HG03135 (cell line): Measurements from ENCODE around the gene ALG9.
"Not testable (repeated sequence)": the region's sequence is repeated elsewhere in the genome, so short reads cannot be mapped to it uniquely, and the experiment has no call there.

ENCODE experiments used
- ATAC-seq: cut with Tn5 transposase; IDR thresholded peaks from one replicate; pipeline ENCODE4 v1.9.1; 2021; ENCODE audit warnings: mild to moderate bottlenecking, moderate library complexity; ENCODE audit not compliant: unreplicated experiment

Gene ALG9

GRCh38 chr11:111798279-111798678 is 73.1 kb downstream of the ALG9 start:
- no peak for ATAC-seq

GRCh38 chr11:111797145-111797581 is 74.2 kb downstream of the ALG9 start:
- ATAC-seq: peak; percentile 57

GRCh38 chr11:111796696-111797095 is 74.7 kb downstream of the ALG9 start:
- no peak for ATAC-seq

GRCh38 chr11:111795334-111795985 is 75.9 kb downstream of the ALG9 start:
- no peak for ATAC-seq

GRCh38 chr11:111793863-111794262 is 77.5 kb downstream of the ALG9 start:
- no peak for ATAC-seq

- ATAC-seq: no peak
Measured at GRCh38 chr11:111792955-111793500, 78.4 kb downstream of the ALG9 start.

- ATAC-seq: no peak
Measured at GRCh38 chr11:111792314-111792713, 79.1 kb downstream of the ALG9 start.

- ATAC-seq: no peak
Measured at GRCh38 chr11:111788464-111788863, 82.9 kb downstream of the ALG9 start.

- no peak for ATAC-seq
Measured at GRCh38 chr11:111788051-111788450, 83.3 kb downstream of the ALG9 start.

- ATAC-seq: no peak
Measured at GRCh38 chr11:111785886-111786412, 85.4 kb downstream of the ALG9 start.

- ATAC-seq: no peak
Measured at GRCh38 chr11:111785076-111785475, 86.3 kb downstream of the ALG9 start.

GRCh38 chr11:111784311-111784710 is 87.1 kb downstream of the ALG9 start:
- ATAC-seq: not testable (repeated sequence)

- ATAC-seq: no peak
Measured at GRCh38 chr11:111782109-111782741, 89.2 kb downstream of the ALG9 start.

GRCh38 chr11:111779118-111779517 is 92.3 kb downstream of the ALG9 start:
- no peak for ATAC-seq

- no peak for ATAC-seq
Measured at GRCh38 chr11:111778047-111778558, 93.3 kb downstream of the ALG9 start.

GRCh38 chr11:111777094-111778046 is 94.0 kb downstream of the ALG9 start:
- peak; percentile 62 for ATAC-seq

GRCh38 chr11:111776398-111777093 is 94.8 kb downstream of the ALG9 start:
- ATAC-seq: peak; percentile 94

- no peak for ATAC-seq
Measured at GRCh38 chr11:111774955-111775710, 96.2 kb downstream of the ALG9 start.

- no peak for ATAC-seq
Measured at GRCh38 chr11:111772535-111772934, 98.8 kb downstream of the ALG9 start.
